ENCODE results near the gene COG2.
"Not testable (repeated sequence)": the region's sequence is repeated elsewhere in the genome, so short reads cannot be mapped to it uniquely, and the experiment has no call there.

The COG2 gene

DNA sequence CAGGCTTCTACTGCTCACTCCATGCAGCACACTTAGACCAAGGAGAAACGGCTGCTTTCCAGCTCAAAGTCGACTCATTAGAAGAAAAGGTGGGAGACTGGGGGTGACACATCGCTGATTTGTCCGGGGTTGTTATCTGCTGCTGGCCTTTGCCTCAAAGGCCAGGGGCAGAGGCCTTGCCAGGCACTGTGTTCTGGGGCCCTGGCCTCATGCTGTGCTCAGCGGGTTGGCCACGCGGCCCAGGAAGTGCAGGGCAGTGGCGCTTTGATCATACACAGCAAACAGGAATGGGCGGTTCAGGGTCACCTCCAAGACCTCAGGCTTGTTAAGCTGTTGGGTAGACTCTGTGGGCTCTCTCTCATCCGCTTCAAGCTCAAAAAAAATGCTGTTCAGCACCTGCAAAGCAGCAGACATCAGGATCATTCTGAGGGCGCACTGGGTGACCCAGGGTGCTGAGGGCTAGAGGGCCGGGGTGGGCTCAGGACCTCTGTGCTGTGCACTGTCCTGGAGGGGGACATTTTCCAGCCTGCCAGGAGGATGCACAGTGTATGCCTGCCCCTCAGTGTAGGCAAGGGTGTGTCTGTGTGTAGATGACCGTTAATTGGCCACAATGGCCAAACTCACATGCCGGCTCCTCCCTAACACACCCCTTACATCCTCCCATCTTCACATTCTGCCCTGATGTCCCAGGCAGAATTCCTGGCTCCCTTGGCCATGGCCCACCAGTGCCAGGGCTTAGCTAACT lies 60.8 kb downstream of the COG2 start:
- DNase-seq, result no peak

DNA sequence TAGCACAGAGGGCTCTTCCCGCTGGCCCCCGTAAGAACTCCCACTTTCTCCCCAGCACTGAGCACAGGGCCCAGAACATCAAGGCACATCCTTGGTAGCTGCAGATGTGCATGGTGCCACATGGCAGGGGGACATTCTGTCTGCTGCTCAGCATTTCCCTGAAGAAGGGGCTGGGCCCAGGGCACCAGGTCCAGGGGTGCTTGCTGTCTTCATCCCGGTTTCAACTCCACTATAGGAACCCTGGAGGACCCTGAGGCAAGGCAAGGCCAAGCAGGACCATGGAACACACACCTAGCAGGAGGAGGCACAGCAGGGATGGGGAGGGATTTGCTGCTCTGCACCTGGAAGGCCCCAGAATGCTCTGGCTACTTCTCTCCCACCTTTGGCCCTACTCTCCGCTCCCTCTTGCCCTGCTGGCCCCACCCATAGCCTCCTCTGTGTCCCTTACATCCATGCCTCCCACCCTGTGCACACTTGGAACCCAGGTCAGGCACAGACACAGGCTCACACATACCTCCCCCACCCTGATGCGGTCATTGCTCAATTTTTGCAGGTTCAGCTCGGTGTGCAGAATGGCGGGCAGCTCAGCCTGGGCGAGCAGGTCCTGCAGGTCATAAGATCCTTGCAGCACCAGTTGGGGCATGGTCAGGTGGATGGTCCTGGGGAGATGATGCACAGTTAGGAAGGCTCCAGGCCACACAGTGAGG lies 61.6 kb downstream of the COG2 start:
- DNase-seq, result no peak

DNA sequence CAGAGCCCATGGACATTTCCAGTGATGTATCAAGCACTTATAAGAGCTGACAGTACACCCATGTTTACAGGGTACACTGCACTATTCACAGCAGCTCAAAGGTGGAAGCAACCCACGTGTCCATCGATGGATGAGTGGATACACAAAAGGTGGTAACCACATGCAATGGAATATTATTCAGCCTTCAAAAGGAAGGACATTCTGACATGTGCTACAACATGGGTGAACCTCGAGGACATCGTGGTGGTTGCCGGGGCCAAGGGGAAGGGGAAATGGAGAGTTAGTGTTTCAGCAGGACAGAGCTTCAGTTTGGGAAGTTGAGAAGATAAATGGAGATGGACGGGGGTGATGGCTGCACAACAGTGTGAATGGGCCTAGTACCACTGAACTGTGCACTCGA lies 62.5 kb downstream of the COG2 start:
- no peak for DNase-seq

DNA sequence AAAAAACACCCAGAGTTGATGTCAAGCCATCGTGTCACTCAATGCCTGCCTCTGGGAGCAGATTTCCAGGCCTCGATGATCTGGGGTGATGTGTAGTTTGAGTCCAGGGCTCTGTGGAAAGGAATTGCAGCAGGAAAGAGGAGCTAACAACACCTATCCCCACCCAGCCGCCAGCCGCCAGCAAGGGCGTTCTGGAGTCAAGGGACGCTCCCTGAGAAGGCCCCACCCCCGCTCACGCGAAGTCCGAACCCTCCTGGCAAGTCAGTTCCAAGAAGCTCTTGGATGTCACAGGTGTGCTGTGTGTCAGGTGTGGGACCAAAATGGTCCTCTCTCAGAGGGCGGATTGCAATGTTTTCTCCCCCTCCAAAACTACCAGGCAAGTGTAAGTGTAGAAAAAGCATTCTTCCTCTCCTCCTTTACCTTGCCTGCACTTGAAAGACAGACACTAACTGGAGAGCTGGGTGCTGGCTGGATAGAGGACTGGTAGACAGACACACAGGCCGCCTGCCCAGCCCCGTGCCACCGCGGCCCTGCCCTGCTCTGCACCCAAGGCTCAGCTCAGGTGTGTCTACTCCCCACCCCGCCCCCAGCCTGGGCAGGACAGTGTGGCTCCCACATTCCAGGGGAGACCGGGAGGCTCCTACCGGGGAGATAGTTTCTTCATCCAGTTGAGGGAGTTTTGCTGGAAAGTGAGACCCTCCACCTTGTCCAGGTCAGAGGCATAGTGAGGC lies 63.2 kb downstream of the COG2 start:
- DNase-seq, result no peak

DNA sequence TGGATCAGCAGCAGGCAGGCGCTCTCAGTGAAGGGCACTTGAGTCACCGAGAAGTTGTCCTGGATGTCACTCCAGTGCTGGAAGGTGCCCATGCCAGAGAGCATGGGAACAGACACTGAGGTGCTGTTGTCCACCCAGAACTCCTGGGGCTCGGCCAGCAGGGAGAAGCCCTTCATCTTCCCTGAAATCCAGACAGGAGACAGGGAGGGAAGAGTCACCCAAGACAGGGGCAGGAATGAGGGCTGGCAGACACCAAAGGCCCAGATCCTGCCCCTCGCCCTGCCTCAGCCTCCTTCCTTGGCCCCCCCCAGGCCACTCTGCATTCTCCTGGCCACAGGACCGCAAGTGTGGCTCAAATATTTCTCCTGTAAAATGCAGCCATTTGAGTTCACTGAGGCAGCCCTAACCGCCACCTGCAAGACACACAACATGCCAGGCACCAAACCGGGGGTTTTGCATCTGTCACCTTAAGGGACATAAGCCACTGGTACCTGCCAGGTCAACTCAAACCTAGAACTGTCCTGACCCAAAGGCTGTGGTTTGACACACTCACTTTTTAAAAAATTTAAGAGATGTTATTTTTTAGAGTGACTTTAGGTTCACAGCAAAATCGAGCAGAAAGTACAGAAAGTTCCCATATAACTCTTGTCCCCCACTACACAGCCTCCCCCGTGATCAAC lies 63.9 kb downstream of the COG2 start:
- no peak for DNase-seq

DNA sequence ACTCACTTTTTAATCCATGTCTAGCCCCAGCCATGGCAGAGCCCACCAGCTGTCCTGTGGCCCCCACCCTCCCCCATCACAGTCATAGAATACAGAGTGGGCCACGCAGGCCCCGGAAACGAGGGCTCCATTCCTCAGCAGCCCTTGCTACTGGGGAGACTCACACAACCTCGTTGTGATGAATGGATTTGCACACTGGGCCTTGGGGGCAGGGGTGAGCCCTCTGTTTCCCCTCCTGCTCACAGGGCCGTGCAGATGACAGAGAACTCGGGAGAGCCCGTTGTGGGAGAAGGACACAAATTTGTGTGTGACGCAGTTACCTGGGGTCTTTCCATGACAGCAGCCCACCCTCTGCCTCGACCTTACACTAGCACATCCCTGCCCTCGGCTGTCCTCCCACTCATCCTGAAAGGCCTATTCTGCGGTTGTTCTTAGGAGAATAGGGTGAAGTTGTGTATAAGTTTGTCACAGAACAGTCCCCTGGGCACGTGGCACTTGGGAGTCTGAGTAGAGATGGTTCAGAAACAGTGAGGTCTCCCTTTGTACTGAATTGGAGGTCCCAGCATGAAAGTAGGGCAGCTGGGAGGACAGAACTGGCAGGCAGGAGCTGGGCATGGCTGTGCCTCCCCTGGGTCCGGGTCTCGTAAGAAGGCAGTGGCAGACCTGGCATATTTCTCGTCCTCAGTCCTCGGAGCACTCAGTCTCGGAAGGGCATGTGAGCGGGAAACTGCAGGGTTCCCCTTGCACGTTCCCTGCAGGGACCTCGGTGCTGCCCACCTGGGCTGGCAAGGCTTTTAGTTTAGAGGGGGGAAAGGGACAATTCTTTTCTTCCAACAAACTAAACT lies 64.8 kb downstream of the COG2 start:
- no peak for DNase-seq

DNA sequence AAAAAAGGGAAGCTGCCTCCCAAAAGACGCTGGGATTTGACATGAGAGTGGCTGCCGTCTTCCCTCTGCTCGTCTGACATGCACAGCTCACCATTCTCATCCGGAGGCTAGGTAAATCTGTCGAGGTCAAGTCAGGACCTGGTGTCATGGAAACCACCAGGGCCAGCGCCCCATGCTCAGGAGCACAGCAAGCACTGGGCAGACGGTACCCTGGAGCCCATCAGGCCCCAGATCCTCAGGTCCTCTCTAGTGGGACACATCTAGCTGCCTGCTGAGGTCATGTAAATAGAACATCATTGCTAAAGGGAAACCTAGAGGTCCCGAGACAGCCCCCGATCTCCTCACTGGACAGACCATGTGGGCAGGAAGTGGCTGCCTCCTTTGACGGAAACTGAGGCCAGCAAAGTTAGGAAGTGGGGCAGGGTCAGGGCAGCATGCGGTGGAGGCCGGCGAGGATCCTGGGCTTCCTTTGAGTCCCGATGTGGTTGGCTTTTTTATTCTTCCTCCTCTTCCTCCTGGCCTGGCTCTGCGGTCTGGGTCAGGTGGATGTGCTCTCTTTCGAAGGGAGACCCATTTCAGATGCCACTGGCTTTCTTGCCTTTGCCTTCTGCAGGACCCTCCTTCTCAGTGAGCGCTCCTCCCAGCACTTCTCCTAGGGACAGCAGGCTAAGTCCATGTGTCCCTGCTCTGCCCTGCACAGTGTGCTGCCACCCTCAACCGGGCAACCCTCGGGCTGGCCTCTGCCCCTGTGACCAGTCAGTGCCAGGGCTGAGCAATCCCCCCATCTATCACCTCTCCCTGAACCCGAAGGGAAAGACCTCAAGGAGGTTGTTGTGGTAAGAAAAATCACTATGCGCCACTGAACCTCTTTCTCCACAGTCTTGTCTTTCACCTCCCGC lies 65.7 kb downstream of the COG2 start:
- DNase-seq, result no peak

DNA sequence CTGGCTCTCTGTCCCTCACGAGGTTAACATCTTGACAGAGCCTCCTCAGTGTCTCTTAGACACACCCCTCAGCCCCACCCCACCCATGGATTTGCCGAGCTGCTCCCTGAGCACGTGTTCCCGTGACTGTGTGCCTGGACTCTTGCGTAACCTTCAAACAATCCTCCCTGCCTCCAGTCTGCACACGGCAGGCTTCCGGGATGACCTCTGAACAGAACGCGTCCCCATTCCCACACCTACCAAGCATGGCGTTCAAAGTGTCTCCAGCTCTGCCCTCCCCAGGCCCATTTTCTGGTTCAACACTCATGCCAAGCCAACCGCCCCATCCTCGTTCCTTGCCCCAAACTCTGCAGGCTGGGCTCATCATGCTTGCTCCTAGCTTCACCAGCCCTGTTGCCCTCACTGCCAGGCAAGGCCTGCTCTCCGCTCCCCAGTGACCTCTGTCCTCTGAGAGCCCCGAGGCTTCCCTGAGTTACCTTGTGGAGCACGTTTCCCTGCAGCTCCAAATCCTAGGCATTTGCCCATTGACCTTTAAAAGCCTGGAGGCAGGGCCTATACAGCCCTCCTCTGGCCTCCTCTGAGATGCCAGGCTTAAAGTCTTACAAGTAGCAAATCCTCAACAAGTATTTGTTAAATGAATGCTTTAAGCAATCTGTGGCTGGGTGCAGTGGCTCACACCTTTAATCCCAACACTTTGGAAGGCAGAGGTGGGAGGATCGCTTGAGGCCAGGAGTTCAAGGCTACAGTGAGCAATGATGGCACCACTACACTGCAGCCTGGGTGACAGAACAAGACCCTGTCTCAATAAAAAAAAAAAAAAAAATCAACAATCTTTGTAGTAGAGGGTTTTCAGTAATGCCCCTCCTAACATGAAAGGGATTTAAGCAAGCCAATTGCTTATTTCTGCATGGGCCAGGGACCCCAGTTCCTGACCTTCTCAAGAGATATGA lies 66.6 kb downstream of the COG2 start:
- no peak for DNase-seq

DNA sequence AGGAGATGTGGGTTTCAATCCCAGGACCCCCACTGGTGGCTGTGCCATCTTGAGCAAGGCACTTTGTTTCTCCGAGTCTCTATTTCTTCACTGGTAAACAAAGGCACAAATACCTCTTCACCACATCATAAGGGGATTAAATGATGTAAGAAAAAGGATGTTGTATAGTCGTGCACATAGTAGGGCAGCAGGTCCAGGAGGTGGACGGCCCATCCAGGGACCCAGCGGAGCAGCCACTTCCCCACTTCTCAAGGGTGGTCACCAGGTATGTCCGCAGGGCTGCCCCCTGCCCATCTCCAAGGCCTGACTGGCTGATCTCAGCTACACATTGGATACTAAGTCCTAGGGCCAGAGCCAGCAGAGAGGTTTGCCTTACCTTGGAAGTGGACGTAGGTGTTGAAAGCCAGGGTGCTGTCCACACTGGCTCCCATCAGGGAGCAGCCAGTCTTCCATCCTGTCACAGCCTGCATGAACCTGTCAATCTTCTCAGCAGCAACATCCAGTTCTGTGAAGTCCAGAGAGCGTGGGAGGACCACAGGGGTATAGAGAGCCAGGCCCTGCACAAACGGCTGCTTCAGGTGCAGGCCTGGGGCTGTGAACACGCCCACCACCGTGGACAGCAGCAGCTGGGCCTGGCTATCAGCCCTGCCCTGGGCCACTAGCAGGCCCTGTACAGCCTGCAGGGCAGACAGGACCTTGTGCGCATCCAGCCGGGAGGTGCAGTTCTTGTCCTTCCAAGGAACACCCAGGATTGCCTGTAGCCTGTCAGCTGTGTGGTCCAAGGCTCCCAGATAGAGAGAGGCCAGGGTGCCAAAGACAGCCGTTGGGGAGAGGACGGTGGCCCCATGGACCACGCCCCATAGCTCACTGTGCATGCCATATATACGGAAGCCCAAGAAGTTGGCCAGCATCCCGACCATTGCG lies 67.6 kb downstream of the COG2 start:
- DNase-seq, result no peak

DNA sequence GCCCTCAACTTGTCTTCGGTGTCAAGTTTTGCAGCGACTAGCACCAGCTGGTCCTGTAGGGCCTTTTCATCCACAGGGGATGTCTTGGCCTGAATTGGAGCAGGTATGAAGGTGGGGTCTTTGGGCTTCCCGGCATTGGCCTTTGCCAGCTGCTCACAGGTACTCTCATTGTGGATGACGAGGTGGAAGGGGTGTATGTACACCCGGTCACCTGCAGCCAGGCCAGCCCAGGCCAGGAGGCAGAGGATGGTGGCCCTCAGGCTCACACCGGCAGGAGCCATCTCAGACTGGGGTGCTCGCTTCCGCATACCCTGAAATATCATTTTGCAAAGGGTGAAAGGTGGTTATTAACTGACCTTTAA lies 68.2 kb downstream of the COG2 start:
- DNase-seq, result no peak

DNA sequence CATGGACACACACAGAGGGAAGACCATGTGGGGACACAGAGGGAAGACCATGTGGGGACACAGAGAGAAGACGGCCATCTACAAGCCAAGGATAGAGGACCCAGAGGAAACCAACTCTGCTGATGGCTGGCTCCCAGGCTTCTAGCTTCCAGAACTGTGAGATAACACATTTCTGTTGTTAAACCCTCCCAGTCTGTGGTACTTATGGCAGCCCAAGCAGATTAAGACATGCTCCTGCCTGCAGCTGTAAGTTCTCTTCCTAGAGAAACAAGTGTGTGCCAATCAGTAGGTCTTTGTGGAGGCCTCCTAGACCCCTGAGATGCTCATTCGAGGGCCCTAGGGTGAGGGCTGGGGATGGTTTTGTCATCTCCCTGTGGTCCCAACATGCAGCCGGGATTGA lies 69.0 kb downstream of the COG2 start:
- no peak for DNase-seq

DNA sequence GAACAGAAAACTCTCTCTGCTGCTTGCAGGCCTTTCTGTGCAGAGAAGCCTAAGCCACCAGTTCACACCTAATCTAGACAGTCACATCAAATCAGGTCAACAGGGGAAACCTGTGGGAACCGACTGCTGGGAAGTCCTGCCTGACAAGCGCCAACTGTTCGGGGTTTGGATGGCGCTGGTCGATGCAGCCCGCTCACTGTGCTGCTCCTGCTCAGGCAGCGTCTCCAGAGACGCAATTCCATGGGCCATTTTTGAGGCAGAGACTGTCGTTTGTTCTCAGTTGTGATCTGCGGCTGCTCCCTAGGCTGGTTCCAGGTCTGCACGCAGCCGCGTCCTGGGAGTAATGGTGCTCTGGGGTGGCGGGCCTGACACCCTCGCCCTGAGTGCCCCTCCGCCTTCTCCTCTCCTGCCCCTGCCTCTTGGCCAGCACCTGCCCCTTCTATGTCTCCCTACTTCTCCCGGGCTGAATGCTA lies 70.2 kb downstream of the COG2 start:
- DNase-seq, result no peak

DNA sequence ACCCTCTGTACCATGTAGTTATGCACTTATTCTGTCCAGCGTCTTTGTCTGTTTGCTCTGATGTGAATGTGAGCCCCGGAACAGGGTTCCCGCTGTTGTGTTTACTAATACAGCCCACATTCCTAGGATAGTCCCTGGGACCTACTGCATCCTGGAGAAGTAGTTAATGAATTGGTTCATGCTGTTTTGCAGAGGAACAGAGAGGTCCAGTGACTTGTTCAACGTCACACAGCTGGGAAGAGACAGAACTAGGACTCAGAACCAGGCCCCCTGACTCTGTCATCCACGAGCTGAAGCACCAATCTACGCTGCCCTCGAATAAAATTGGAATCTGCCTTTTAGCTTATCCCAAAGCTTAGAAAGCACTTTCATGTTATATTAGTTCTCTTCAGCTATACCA lies 70.9 kb downstream of the COG2 start:
- DNase-seq, result no peak

DNA sequence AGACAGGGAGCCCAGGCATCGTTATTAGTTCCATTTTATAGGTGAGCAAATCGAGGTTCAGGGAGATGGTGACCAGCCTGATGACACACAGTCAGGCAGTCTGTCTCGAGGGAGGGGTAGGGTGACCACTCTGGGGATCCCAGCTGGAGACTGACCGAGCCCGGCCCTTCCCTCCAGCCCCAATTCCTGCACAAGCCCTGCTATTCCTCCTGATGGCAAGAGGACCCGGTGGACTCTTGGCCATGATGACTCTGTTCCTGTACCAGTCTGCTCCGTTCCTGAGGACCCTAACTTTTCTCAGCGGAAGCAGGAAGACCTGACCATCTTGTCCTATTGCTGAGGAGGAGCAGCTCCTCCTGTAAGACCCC lies 71.2 kb downstream of the COG2 start:
- no peak for DNase-seq

DNA sequence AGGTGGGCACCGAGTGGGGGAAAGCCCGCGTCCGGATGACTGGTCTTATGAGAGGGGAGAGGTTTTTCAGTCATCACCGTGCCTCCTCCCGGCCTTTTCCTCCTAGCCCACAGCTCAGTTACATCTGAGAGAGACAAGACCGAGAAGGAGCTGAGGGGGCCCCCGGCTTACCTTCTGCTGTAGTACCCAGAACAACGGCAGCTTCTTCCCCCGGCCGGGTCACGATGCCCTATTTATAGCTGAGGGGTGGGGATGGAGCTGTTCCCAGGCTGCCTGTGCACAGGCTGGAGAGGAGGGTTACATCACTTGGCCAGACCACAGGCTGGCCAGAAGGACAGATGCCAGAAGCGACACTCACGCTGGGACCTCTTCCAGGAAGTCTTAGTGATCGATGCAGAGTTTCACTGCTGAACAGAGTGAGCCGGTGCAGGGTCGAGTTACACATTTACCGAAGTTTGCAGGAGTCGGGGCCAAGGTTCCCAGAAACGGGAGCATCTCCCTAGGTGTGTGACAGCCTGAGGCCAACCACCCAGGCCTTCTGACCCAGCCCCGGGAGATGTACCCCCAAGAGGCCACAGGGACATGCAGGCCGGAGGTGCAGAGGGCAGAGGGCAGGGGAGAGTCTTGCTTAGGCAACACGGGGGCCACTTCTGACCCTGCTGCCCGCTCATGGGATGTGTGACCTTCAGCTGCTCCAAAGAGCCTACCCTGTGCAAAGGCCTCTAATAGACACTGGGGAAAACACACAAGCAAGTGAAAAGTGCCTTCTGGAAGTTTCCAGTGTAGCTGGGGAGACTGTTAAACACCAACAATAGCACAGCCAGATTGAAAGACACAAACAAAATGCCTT lies 71.9 kb downstream of the COG2 start, which contains the start of gene AGT:
Gene AGT, minus strand, starts transcription at position 208 of the 850 bp plus-strand sequence. CDS start 3,299 bp downstream, outside the sequence.
- DNase-seq, result peak in 1 of 2 donors; percentile 21

DNA sequence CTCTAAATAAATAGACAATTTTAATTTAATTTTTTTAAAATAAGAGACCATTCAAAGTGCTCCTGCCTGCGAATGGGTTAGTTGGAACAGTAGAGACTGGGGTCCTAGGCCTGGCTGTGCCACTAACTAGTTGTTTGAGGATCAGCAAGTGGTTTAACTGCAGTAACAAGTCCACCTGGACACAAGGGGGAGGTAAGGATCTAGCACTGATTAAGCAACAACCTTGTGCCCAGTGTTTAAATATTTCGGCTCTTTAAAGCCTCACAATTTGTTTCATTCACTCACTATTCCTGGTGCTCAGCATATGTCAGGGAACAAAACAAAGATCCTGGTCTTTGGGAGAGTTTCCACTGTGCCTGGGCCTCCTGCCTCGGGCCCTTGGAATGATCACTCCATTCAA lies 73.2 kb downstream of the COG2 start:
- DNase-seq, result no peak

DNA sequence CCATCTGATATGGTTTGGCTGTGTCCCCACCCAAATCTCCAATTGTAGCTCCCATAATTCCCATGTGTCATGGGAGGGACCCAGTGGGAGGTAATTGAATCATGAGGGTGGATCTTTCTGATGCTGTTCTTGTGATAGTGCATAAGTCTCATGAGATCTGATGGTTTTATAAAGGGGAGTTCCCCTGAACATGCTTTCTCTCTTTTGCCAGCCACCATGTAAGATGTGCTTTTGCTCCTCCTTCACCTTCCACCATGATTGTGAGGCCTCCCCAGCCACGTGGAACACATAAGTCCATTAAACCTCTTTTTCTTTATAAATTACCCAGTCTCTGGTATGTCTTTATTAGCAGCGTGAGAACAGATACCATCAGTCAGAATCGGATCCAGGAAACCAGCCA lies 74.2 kb downstream of the COG2 start:
- not testable (repeated sequence) for DNase-seq

DNA sequence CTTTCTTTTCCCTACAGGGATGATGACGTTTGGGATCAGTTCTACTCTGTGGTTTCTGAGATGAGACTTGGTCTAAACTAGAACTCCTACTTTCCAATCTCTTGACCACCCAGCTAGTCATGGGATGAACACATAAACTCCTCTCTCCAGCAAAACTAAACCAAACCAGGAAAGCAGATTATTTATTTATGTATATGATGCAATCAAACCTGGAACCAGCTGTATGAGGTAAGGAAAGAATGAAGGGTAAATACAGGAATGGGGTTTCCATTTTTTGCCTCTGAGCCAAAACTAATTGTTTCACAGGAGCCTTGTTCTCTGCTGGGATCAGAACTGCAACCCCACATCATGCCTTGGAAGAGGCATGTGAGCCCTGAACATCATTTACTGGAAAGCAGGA lies 75.0 kb downstream of the COG2 start:
- no peak for DNase-seq
